Cardiac muscle cell (in vitro differentiated cells and primary cell): Measurements from ENCODE around the gene GRB10. TPM values are rescaled to one million over a fixed set of nuclear protein-coding genes. Genes with fewer than 3 reads are reported as not detected.

Experiments
- DNase-seq, 2 donors: peaks; one replicate each; pipeline versions ENCODE4 v3.0.0 to v3.0.0-alpha.2; 2010 to 2017; ENCODE audit warnings: low read depth in 1 of 2, low spot score in 1 of 2
- H3K27ac ChIP-seq: fragments of 200-600 bp; sonication (generic); 2 replicates; pipeline ENCODE4 v1.5.1; 2016
- H3K27me3 ChIP-seq: fragments of 200-600 bp; sonication (generic); 2 replicates; pipeline ENCODE4 v1.6.0; 2016; ENCODE audit warnings: control low read depth
- H3K36me3 ChIP-seq: fragments of 200-600 bp; sonication (generic); 2 replicates; pipeline ENCODE4 v1.5.1; 2016; ENCODE audit warnings: control low read depth
- H3K4me1 ChIP-seq: fragments of 200-600 bp; sonication (generic); 2 replicates; pipeline ENCODE4 v1.8.1; 2017; ENCODE audit warnings: low read depth, mild to moderate bottlenecking, mixed run types
- H3K4me3 ChIP-seq: fragments of 200-600 bp; sonication (generic); 2 replicates; pipeline ENCODE4 v1.5.1; 2016; ENCODE audit warnings: mild to moderate bottlenecking
- H3K9me3 ChIP-seq: fragments of 200-600 bp; sonication (generic); 2 replicates; pipeline ENCODE4 v1.5.1; 2017; ENCODE audit warnings: low read depth, mild to moderate bottlenecking, control low read depth
- CTCF ChIP-seq: IDR thresholded peaks from 2 replicates; pipeline ENCODE4 v1.5.1; 2012; ENCODE audit warnings: low read depth, mild to moderate bottlenecking, low read length
- polyA plus RNA-seq: library from polyadenylated mRNA; unstranded; fragments of >200 nt; fragmentation: Nextera tagmentation; extraction: Ambion mirVana; gene quantifications from 2 replicates; pipeline ENCODE4 v1.2.1, GENCODE V29; 2016
- total RNA-seq: library from RNA; depleted of rRNA; stranded (reverse); fragments of >200 nt; gene quantifications from 2 replicates; pipeline ENCODE4 v1.2.3, GENCODE V29; 2016

Gene GRB10
- total and polyA plus RNA-seq, 2 experiments from 2014 or later = 9.9 to 25.3 TPM

- no peaks in the 10 kb centered on the region for H3K27me3 ChIP-seq
- no peak overlapping the region for H3K4me3 ChIP-seq
- H3K9me3 ChIP-seq = no peaks in the 10 kb centered on the region
- TF ChIP-seq CTCF = no peak
- H3K27ac ChIP-seq = no peak overlapping the region
- H3K36me3 ChIP-seq = no peaks in the 10 kb centered on the region
- no peak for DNase-seq
- H3K4me1 ChIP-seq = peaks cover 15% of the 10 kb centered on the region
Observed at GRCh38 chr7:50757703-50758390, 24.8 kb downstream of the GRB10 start.

- Histone ChIP-seq H3K36me3 (no peaks in the 10 kb centered on the region), H3K4me3 (no peak overlapping the region)
- TF ChIP-seq CTCF = no peak
Observed at GRCh38 chr7:50756180-50756579, 26.5 kb downstream of the GRB10 start.

GRCh38 chr7:50754684-50755083 is 28.0 kb downstream of the GRB10 start:
- no peak for TF ChIP-seq CTCF

More at GRCh38 chr7:50756180-50756579, 26.5 kb downstream of the GRB10 start:
- Histone ChIP-seq H3K9me3 (no peaks in the 10 kb centered on the region), H3K27me3 (no peaks in the 10 kb centered on the region), H3K27ac (no peak overlapping the region), H3K4me1 (peaks cover 15% of the 10 kb centered on the region)
- DNase-seq = no peak

GRCh38 chr7:50754241-50754640 is 28.5 kb downstream of the GRB10 start:
- peak overlapping the region; percentile 19 for H3K27ac ChIP-seq
- DNase-seq = peak in 1 of 2 donors; percentile 21
- H3K27me3 ChIP-seq = no peaks in the 10 kb centered on the region
- H3K36me3 ChIP-seq = no peaks in the 10 kb centered on the region
- peaks cover 15% of the 10 kb centered on the region for H3K4me1 ChIP-seq
- no peak overlapping the region for H3K4me3 ChIP-seq
- no peaks in the 10 kb centered on the region for H3K9me3 ChIP-seq
- TF ChIP-seq CTCF = no peak

More at GRCh38 chr7:50754684-50755083, 28.0 kb downstream of the GRB10 start:
- H3K4me3 ChIP-seq = no peak overlapping the region
- no peaks in the 10 kb centered on the region for H3K27me3 ChIP-seq
- H3K27ac ChIP-seq = peak overlapping the region; percentile 19
- no peak for DNase-seq
- H3K4me1 ChIP-seq = peaks cover 15% of the 10 kb centered on the region
- no peaks in the 10 kb centered on the region for H3K36me3 ChIP-seq
- no peaks in the 10 kb centered on the region for H3K9me3 ChIP-seq

- H3K27ac ChIP-seq = no peak overlapping the region
- no peaks in the 10 kb centered on the region for H3K36me3 ChIP-seq
- TF ChIP-seq CTCF = no peak
- H3K9me3 ChIP-seq = no peaks in the 10 kb centered on the region
- peaks cover 15% of the 10 kb centered on the region for H3K4me1 ChIP-seq
- H3K4me3 ChIP-seq = no peak overlapping the region
- no peaks in the 10 kb centered on the region for H3K27me3 ChIP-seq
- DNase-seq = no peak
Observed at GRCh38 chr7:50752422-50752821, 30.3 kb downstream of the GRB10 start.
